ENCODE data around the gene DUSP10.
A peak's percentile ranks its signal among the peaks of the same experiment; 100 is the strongest.

The DUSP10 gene

DNA sequence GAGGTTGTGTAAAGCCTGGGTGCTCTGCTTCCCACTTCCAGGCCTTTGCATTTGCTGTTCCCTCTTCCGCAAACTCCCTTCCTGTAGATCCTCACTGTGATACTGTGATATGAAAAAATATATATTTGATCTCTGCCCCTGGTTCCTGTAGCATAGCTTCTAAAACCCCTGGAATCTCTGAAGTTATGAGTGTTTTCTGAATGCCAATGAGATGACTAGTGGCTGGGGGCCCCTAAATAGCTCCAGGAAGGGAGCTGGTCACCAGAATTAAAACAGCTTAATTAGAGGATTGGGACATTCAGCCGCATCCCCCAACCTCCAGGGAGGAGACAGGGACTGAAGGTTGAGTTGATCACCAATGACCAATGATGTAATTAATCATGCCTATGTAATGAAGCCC, 21.9 kb downstream of the DUSP10 start:
- H3K27me3 Mint-ChIP-seq: no peaks in the 10 kb centered on the region
- intact Hi-C loops (cut with micrococcal nuclease): no loop called here
- peaks cover 78% of the 10 kb centered on the region for H3K4me1 Mint-ChIP-seq (ENCODE audit: low read depth)
- H3K27ac Mint-ChIP-seq: peak overlapping the region; percentile 68
- no peak overlapping the region for H3K4me3 Mint-ChIP-seq
- H3K9me3 Mint-ChIP-seq: no peaks in the 10 kb centered on the region
- peaks cover 13% of the 10 kb centered on the region for H3K36me3 Mint-ChIP-seq (ENCODE audit: low read depth)

GRCh38 chr1:221719278-221719597, 22.7 kb downstream of the DUSP10 start:
- Mint-ChIP-seq H3K4me1 (ENCODE audit: low read depth) (peaks cover 80% of the 10 kb centered on the region), H3K27me3 (no peaks in the 10 kb centered on the region), H3K27ac (peak overlapping the region; percentile 68), H3K36me3 (ENCODE audit: low read depth) (peaks cover 13% of the 10 kb centered on the region), H3K4me3 (peak overlapping the region; percentile 17), H3K9me3 (no peaks in the 10 kb centered on the region)
- intact Hi-C loops (cut with micrococcal nuclease): no loop called here

GRCh38 chr1:221718381-221719277, 23.3 kb downstream of the DUSP10 start:
- intact Hi-C loops (cut with micrococcal nuclease): no loop called here
- Mint-ChIP-seq H3K27ac (peak overlapping the region; percentile 68), H3K9me3 (no peaks in the 10 kb centered on the region), H3K4me3 (no peak overlapping the region), H3K27me3 (no peaks in the 10 kb centered on the region), H3K36me3 (ENCODE audit: low read depth) (peaks cover 9% of the 10 kb centered on the region), H3K4me1 (ENCODE audit: low read depth) (peaks cover 83% of the 10 kb centered on the region)

- intact Hi-C loops (cut with micrococcal nuclease): no loop called here
- Mint-ChIP-seq H3K27ac (no peak overlapping the region), H3K36me3 (ENCODE audit: low read depth) (peaks cover under 1% of the 10 kb centered on the region), H3K9me3 (no peaks in the 10 kb centered on the region), H3K27me3 (no peaks in the 10 kb centered on the region), H3K4me1 (ENCODE audit: low read depth) (peaks cover 84% of the 10 kb centered on the region), H3K4me3 (no peak overlapping the region)
Measured at GRCh38 chr1:221717485-221717853, 24.4 kb downstream of the DUSP10 start.

DNA sequence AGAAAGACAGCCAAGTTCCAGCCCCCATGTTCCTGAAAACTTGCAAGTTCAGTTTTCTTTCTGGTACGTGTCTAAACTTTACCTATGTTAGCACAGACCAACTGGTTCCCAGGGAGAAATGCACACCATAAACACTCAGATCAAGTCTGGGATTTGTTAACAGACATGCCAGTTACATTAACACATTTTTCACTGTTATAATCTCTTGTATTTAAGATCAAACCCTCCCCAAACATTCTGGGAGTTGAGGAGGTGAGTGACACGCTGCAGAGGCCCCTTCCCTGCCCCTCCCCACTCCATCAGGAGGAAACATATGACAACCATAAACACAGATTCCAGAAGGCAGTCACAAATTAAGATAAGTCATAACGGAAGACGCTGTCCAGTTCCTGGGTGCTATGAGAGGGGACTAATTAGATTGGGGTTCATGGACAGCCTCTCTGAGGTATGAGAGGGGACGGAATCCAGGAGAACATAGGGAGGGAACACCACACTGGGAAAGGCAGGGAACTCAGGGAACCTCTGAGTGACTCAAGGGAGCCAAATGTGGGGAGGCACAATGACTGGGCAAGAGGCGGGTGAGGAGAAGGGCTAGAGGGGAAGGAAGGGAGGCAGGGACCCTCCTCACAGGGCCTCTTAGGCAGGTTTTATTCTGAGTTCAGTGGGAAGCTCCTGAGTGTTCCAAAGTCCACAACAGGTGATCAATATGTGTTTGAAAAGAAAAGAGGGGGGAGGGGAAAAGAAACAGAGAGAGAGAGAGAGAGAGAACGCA, 25.0 kb downstream of the DUSP10 start:
- no peaks in the 10 kb centered on the region for H3K36me3 Mint-ChIP-seq (ENCODE audit: low read depth)
- H3K9me3 Mint-ChIP-seq: no peaks in the 10 kb centered on the region
- peaks cover 83% of the 10 kb centered on the region for H3K4me1 Mint-ChIP-seq (ENCODE audit: low read depth)
- intact Hi-C loops (cut with micrococcal nuclease): no loop called here
- no peaks in the 10 kb centered on the region for H3K27me3 Mint-ChIP-seq
- no peak overlapping the region for H3K4me3 Mint-ChIP-seq
- H3K27ac Mint-ChIP-seq: peak overlapping the region; percentile 40

DNA sequence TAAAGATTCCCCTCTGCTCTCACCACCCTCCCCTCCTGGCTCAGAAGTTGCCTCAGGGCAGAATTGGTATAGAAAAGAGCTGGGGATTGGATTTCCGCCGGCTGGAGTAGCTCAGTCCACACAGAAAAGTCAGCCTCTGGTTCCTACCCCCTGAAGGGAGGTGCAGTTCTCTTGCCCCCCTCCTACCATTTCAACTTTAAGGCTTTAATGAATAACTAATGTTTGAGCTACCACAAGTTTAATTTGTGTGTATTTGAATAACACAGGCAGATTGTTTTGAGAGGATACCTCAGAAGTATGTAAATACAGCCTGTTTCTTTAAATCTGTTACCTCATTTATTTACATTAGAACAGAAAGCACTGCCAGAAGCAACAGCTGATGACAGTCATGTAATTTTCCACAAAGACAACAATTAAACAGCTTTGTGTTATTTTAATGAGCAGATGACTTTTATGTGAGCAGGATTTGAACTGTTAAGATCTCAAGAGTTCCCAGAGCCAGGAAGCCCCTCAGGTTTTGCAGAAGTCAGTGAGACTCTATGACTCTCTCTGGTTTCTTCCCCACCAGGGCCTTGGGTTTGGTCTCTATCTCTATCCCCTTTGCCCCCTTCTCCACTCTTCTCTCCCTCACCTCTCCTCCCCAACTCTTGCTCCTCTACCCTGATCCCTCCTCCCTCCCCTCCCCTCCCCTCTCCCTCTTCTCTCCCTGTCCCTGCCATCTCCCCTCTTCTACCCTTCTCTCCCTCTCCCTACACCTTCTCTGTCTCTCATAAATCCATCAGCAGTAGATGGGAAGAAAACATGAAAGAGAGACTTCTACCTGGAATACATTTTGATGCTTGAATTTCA, 26.3 kb downstream of the DUSP10 start:
- Mint-ChIP-seq H3K4me3 (no peak overlapping the region), H3K9me3 (no peaks in the 10 kb centered on the region), H3K27me3 (no peaks in the 10 kb centered on the region), H3K4me1 (ENCODE audit: low read depth) (peaks cover 83% of the 10 kb centered on the region), H3K36me3 (ENCODE audit: low read depth) (no peaks in the 10 kb centered on the region), H3K27ac (peak overlapping the region; percentile 40)
- intact Hi-C loops (cut with micrococcal nuclease): no loop called here

DNA sequence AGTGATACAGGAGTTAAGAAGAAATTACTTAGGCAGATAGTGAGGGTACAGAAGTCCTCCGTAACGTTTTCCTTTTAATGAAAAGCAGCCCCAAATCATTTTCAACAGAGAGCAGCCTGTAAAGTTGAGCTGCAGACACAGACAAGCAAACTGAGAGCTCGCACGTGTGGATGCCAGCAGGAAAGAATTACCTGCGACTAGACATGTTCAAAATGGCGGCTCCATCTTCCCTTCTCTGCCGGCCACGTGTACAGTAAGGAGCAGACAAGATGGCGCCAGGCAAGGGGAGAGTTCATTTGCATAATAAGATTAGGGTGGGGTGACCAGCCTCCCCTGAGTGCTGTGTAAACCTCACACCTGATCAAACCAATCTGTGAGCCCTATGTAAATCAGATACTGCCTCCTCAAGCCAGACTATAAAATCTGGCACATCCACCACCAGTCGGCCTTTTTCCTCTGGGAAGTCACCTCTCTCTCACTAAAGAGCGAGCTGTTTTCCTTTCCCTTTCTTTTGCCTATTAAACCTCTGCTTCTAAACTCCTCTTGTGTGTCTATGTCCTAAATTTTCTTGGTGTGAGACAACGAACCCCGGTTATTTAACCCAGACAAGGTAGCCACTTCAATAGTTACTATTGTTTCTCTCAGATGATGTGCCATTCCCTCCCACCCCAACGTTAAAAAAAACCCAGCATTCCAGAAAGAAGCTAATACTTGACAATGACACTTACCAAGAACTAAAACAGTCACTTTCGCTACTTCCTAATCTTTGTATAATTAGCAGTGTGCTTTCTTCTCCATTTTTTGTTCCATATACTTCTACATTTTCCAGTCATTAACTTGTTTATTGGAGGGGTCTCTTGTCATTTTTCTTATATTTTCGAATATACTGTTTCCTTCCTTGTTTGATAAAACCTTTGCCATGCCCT, 27.4 kb downstream of the DUSP10 start:
- peaks cover 80% of the 10 kb centered on the region for H3K4me1 Mint-ChIP-seq (ENCODE audit: low read depth)
- H3K27ac Mint-ChIP-seq: peak overlapping the region; percentile 11
- no peak overlapping the region for H3K4me3 Mint-ChIP-seq

DNA sequence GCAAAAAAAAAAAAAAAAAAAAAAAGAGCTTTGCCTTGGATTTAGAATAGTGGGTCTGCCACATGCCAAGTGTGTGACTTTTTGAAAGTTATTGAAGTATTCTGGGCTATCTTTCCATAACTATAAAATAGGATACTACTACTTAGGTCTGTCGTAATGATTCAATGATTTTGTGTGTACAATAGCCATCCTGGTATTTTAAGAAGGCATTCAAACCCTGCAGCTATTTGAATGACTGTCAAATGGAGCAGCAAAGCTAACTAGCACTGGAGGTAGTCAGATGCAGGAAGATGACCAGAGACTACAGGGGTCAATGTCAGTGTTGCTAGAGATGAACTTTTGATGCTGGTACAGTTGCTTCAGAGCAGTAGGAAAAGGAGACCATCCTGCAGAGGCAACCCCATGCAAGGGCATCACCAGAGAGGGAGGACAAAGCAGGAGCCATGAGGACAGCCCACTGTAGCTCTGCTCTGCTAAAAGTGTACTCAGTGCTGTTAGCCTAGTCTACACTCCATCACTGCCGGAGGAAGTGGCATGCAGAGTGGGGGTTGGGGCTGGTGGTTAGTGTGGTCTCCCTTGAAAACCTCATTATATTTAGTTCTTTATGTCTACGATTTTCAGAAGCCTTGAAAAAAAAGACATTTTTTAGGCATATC, 29.0 kb downstream of the DUSP10 start:
- H3K4me1 Mint-ChIP-seq (ENCODE audit: low read depth): peaks cover 79% of the 10 kb centered on the region
- H3K27ac Mint-ChIP-seq: peak overlapping the region; percentile 74
- H3K9me3 Mint-ChIP-seq: no peaks in the 10 kb centered on the region
- H3K27me3 Mint-ChIP-seq: no peaks in the 10 kb centered on the region
- H3K36me3 Mint-ChIP-seq (ENCODE audit: low read depth): no peaks in the 10 kb centered on the region
- intact Hi-C loops (cut with micrococcal nuclease): no loop called here
- H3K4me3 Mint-ChIP-seq: no peak overlapping the region

More for the DNA sequence above, 27.4 kb downstream of the DUSP10 start:
- Mint-ChIP-seq H3K9me3 (no peaks in the 10 kb centered on the region), H3K27me3 (no peaks in the 10 kb centered on the region), H3K36me3 (ENCODE audit: low read depth) (no peaks in the 10 kb centered on the region)
- intact Hi-C loops (cut with micrococcal nuclease): no loop called here

DNA sequence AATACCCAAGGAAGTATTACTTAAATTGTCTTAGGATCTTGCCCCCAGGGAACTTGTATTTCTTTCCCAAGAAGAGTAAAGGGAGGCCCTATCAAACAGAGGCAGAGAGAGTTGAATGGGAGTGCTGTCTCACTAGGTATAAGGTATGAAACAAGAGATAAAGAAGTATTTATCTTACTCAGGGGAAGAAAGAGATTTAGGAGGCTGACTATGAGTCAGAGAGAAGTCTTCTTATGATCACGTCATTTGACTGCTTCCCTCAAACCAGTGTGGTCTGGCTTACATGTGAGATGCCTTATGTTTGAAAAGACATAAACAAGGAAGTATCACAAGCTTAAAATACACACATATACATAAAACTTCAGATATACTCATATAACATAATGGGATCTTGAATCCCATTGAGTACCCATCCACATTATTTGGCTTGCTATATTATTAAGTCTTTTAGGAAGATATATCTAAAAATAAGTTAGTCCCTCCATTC, 29.6 kb downstream of the DUSP10 start:
- intact Hi-C loops (cut with micrococcal nuclease): no loop called here
- Mint-ChIP-seq H3K9me3 (no peaks in the 10 kb centered on the region), H3K36me3 (ENCODE audit: low read depth) (no peaks in the 10 kb centered on the region), H3K27ac (peak overlapping the region; percentile 74), H3K4me1 (ENCODE audit: low read depth) (peaks cover 77% of the 10 kb centered on the region), H3K4me3 (no peak overlapping the region), H3K27me3 (no peaks in the 10 kb centered on the region)

- intact Hi-C loops (cut with micrococcal nuclease): loop anchor here (2.0 kb wide), 1 partner anchor 13 kb away; no protein-coding TSS in a partner anchor
- Mint-ChIP-seq H3K4me3 (no peak overlapping the region), H3K27ac (peak overlapping the region; percentile 74), H3K9me3 (no peaks in the 10 kb centered on the region), H3K36me3 (ENCODE audit: low read depth) (no peaks in the 10 kb centered on the region), H3K4me1 (ENCODE audit: low read depth) (peaks cover 74% of the 10 kb centered on the region), H3K27me3 (no peaks in the 10 kb centered on the region)
Measured at GRCh38 chr1:221711656-221712055, 30.2 kb downstream of the DUSP10 start.

GRCh38 chr1:221711063-221711577, 30.8 kb downstream of the DUSP10 start:
- Mint-ChIP-seq H3K27me3 (no peaks in the 10 kb centered on the region), H3K4me1 (ENCODE audit: low read depth) (peaks cover 70% of the 10 kb centered on the region), H3K9me3 (no peaks in the 10 kb centered on the region), H3K36me3 (ENCODE audit: low read depth) (peaks cover 2% of the 10 kb centered on the region), H3K27ac (peak overlapping the region; percentile 74), H3K4me3 (no peak overlapping the region)
- intact Hi-C loops (cut with micrococcal nuclease): loop anchor here (2.0 kb wide), 1 partner anchor 14 kb away; no protein-coding TSS in a partner anchor

DNA sequence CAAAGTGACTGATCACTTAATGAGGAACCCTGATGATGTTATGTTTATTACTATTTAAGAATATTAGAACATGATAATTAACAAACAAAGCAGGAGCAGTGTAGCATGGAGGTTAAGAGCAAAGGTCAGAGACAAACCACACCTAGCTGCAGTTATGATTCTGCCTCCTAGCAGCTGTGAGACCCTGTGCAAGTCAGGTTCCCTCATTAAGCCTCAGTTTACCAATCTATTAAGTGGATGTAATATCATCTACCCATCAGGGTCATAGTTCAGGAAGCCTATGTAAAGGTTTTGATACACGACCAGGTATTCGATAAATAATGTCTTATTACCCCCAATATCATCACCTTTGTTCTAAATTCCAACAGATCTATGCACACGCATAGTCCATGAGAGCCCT, 32.0 kb downstream of the DUSP10 start:
- H3K9me3 Mint-ChIP-seq: no peaks in the 10 kb centered on the region
- no peaks in the 10 kb centered on the region for H3K27me3 Mint-ChIP-seq
- peaks cover 9% of the 10 kb centered on the region for H3K36me3 Mint-ChIP-seq (ENCODE audit: low read depth)
- peaks cover 70% of the 10 kb centered on the region for H3K4me1 Mint-ChIP-seq (ENCODE audit: low read depth)
- no peak overlapping the region for H3K4me3 Mint-ChIP-seq
- intact Hi-C loops (cut with micrococcal nuclease): loop anchor here (1.0 to 2.0 kb wide), 3 partner anchors 15 to 67 kb away; no protein-coding TSS in a partner anchor
- peak overlapping the region; percentile 80 for H3K27ac Mint-ChIP-seq
